Measurements from ENCODE around the gene HOXC9.
A peak's percentile ranks its signal among the peaks of the same experiment; 100 is the strongest.

Gene HOXC9

DNA sequence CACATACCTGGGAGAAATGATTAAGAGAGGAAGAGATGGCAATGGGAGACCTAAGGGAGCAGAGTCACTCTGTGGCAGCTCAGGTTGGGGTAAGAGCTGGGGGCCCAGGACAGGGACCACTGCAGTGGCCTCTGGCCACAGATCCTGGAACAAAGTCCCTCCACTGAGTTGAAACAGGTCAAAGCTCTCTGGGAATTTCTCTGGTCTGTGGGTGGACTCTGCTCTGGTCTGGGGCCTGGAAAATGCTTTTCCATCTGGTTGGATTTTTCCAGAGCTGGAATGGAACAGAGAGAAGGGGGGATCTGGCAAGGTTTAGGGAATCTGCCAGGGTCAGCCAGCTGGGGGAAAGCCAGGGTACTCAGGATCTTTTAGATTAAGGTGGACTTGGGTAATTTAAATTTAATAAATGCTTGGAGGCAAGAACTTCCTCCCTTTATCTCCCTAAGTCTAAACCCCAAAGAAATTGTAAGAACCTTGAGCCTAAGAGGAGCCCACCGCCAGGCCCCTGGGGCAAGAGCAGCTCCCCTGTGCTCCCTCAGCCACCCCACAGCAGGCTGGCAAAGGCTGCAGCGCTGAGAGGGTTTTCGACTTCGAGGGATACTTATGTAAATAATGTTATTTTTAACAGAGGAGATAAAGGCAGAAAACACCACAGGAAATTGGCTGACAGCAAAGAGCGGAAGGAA, 11.3 kb upstream of the HOXC9 start:
- TF ChIP-seq, protein P1, sequence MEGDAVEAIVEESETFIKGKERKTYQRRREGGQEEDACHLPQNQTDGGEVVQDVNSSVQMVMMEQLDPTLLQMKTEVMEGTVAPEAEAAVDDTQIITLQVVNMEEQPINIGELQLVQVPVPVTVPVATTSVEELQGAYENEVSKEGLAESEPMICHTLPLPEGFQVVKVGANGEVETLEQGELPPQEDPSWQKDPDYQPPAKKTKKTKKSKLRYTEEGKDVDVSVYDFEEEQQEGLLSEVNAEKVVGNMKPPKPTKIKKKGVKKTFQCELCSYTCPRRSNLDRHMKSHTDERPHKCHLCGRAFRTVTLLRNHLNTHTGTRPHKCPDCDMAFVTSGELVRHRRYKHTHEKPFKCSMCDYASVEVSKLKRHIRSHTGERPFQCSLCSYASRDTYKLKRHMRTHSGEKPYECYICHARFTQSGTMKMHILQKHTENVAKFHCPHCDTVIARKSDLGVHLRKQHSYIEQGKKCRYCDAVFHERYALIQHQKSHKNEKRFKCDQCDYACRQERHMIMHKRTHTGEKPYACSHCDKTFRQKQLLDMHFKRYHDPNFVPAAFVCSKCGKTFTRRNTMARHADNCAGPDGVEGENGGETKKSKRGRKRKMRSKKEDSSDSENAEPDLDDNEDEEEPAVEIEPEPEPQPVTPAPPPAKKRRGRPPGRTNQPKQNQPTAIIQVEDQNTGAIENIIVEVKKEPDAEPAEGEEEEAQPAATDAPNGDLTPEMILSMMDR (IDR thresholded peaks at IDR 0.05) = no peak
- TF ChIP-seq ZFX (IDR thresholded peaks at IDR 0.05; ENCODE audit: borderline replicate concordance) = no peak
- peak overlapping the region; percentile 14; the same call in 1 of the 2 replicates for H3K27ac ChIP-seq

DNA sequence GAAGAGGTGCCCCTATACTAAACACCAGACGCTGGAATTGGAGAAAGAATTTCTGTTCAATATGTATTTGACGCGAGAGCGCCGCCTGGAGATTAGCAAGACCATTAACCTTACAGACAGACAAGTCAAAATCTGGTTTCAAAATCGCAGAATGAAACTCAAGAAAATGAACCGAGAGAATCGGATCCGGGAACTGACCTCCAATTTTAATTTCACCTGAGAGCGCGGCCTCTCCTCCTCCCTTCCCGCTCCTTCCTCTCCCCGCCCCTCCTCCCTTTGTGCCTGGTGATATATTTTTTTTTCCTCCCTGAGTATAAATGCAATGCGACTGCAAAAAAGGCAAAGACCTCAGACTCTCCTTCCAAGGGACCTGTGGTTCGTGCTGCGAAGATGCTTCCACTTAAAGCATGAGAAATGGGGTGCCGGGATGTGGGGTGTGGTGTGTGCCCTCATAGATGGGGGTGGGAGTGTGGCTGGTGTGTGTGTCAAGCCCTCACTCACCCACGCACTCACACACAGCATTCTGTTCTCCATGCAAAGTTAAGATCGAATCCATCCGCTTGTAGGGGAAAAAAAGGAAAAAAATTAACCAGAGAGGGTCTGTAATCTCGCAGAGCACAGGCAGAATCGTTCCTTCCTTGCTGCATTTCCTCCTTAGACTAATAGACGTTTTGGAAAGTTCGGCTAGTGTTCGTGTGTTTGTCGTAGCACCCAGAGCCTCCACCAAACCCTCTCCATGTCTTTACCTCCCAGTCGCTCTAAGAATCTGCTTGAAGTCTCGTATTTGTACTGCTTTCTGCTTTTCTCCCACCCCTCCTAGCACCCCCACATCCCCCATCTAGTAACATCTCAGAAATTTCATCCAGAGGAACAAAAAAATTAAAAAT, 10.5 kb upstream of the HOXC9 start:
- no peak for TF ChIP-seq ZFX (IDR thresholded peaks at IDR 0.05; ENCODE audit: borderline replicate concordance)
- TF ChIP-seq, protein P1 (IDR thresholded peaks at IDR 0.05) = peak; percentile 88
- 0 out of 2 replicates have a peak overlapping the region, but pooled peaks have one; percentile 14 for H3K27ac ChIP-seq

DNA sequence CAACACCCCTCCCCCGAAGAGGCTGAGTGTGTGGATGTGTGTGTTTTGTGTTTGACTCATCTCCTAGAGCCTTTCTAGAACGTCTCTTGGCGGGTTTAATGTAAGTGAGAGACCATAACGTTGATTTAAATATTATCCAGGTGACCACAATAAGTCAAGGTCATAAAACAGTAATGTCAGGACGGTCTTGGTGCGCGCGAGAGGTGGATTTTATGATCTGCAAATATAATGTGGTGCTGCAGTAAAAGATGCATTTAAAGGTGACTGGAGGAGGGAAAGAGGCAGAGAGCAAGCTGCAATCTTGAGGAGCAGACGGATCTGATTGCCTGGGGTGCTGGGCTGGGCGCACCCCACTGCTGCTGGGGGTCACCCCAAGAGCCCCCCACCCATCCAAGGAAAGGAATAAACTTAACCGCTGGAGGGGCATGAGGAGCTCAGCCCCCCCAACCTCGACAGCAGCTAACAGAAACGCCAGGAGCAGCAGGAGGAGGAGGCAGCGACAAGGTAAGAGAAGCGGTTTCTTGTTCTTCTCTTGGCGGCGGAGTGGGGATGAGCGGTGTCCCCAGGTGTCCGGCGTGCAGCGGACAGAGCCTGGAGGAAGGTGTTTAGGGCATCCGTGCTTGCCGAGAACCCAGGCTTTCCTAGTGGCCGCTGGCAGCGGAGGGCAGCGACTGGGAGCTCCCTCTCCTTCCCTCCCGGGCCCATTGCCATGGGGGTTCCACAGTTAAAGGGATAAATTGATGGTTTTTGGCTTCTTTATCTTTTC, 9.5 kb upstream of the HOXC9 start:
- H3K27ac ChIP-seq = no peak overlapping the region
- TF ChIP-seq, protein P1 (IDR thresholded peaks at IDR 0.05) = no peak
- TF ChIP-seq ZFX (IDR thresholded peaks at IDR 0.05; ENCODE audit: borderline replicate concordance) = no peak

DNA sequence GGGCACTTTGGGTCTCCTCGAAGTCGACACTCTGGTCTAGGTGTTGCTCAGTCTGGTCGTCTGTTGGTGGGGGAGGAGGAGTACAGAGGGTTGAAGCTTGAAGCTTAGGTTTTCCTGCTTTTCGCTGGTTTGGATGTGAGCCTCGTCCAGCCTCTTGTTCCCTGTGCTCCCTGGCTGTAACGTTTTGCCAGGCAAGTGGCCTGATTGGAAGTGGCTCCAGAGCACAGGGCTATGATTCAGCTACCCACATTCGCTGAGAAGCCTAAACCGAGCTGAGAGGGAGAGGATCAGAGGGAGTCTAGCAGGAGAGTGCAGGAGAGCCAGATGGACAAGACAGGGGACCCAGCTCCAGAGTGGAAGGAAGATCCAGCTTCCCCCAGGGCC, 8.9 kb upstream of the HOXC9 start:
- no peak for TF ChIP-seq ZFX (IDR thresholded peaks at IDR 0.05; ENCODE audit: borderline replicate concordance)
- TF ChIP-seq, protein P1 (IDR thresholded peaks at IDR 0.05) = no peak

DNA sequence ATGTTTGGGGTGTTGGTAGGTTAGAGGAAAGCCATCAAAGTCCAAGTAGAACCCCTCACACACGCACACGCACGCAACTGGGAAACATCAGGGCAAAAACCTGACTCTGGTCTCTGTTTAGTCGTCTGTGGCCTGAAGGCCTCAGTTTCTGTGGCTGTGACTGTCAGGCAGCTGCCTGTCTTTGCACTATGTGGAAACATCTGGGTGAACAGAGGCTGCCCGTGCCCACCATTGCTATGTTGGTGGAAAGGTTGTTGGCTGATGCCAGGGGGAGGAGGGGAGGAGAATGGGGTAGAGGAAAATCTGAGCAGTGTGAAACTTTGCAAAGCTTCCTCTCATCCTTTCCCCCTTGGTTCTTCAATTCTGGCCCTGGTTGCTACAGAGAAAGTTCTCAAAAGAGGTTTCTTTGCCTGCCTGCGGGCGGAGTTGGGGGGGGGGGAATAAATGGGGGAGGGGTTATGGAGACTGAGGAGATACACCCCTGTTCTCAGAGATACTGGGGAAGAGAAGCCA, 7.5 kb upstream of the HOXC9 start:
- TF ChIP-seq ZFX (IDR thresholded peaks at IDR 0.05; ENCODE audit: borderline replicate concordance) = no peak
- TF ChIP-seq, protein P1 (IDR thresholded peaks at IDR 0.05) = no peak
- H3K27ac ChIP-seq = no peak overlapping the region

More for the DNA sequence above, 8.9 kb upstream of the HOXC9 start:
- no peak overlapping the region for H3K27ac ChIP-seq

DNA sequence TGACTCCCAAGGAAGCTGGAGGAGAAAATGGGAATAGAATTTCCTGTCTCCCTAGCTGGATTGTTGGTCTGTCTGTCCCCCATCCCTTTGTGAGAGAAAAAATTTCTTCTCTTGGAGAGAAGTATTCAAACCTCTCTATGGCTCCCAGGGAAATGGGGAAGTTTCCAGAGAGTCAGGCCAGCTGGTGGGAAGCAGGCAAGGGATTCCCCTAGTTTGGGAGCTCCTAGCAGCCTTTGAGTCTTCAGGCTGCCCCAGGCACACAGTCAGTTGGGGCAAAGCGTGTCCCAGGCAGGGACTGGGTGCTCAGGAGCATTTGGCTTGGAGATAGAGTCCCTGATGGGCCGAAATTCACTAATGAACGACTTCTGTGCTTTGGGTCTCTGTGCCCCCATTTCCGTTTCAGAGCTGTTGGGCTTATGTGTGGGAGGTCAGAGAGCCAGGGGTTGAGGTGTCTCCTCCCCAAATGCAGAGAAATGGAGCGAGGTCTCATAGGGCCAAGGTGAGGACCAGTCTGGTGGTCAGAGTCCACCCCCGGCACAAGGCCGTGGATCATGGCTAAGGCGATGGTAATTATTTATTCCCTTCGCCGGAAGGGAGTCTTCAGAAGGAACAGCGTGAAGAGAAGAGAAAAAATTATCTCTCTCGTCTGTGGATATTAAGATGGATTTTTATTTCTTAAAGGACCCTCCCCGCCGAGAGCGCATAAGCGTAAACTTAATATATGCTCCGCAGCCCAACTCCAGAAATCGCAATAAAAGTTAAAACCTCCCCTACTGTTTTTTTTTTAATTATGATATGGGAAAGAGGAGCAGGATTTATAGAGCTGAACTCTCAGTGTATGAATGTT, 6.6 kb upstream of the HOXC9 start:
- H3K27ac ChIP-seq = no peak overlapping the region
- no peak for TF ChIP-seq ZFX (IDR thresholded peaks at IDR 0.05; ENCODE audit: borderline replicate concordance)
- TF ChIP-seq, protein P1 (IDR thresholded peaks at IDR 0.05) = no peak

All from 22Rv1 (cell line).